ENCODE results near the gene SLC36A1. TPM values are rescaled to one million over a fixed set of nuclear protein-coding genes. Genes with fewer than 3 reads are reported as not detected.

Gene SLC36A1
- polyA plus RNA-seq, 1 of the 3 experiments (the other 2 are of a cell fraction): 4.1 TPM

- WGBS (ENCODE audit: low lambda C conversion rate): 23% methylated on average over 4 of the region's 4 CpGs
- H3F3A ChIP-seq (replicated peaks; ENCODE audit: insufficient read depth): no peaks in the 10 kb centered on the region
- H3K79me2 ChIP-seq (ENCODE audit: insufficient read depth): no peaks in the 10 kb centered on the region
- H2AFZ ChIP-seq (ENCODE audit: low read depth): no peak overlapping the region
- no peaks in the 10 kb centered on the region for H3K36me3 ChIP-seq (replicated peaks in 1 of 2; ENCODE audit: control insufficient read depth in 1 of 2, insufficient read depth in 2 of 2, low read length in 1 of 2)
- H3K9ac ChIP-seq: no peak overlapping the region
- no peaks in the 10 kb centered on the region for H3K4me1 ChIP-seq (ENCODE audit: control insufficient read depth in 1 of 2, insufficient read depth in 2 of 2, low read depth in 1 of 2, low read length in 1 of 2)
- no peak for TF ChIP-seq CTCF (IDR thresholded peaks at IDR 0.05)
- TF ChIP-seq, protein P1, sequence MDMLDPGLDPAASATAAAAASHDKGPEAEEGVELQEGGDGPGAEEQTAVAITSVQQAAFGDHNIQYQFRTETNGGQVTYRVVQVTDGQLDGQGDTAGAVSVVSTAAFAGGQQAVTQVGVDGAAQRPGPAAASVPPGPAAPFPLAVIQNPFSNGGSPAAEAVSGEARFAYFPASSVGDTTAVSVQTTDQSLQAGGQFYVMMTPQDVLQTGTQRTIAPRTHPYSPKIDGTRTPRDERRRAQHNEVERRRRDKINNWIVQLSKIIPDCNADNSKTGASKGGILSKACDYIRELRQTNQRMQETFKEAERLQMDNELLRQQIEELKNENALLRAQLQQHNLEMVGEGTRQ (IDR thresholded peaks at IDR 0.05; ENCODE audit: borderline replicate concordance, low read depth, low read length): no peak
- TF ChIP-seq FOXM1 (IDR thresholded peaks at IDR 0.05; ENCODE audit: low read depth): no peak
- TF ChIP-seq USF1 (IDR thresholded peaks at IDR 0.05; ENCODE audit: borderline replicate concordance, low read depth): no peak
- no peak for TF ChIP-seq RXRA (IDR thresholded peaks at IDR 0.05; ENCODE audit: borderline replicate concordance, low read depth)
- TF ChIP-seq NFIC (IDR thresholded peaks at IDR 0.05; ENCODE audit: borderline replicate concordance): no peak
- TF ChIP-seq RFX5 (IDR thresholded peaks at IDR 0.05; ENCODE audit: low read length): no peak
- TF ChIP-seq TCF12 (IDR thresholded peaks at IDR 0.05): no peak
- TF ChIP-seq, protein P2, sequence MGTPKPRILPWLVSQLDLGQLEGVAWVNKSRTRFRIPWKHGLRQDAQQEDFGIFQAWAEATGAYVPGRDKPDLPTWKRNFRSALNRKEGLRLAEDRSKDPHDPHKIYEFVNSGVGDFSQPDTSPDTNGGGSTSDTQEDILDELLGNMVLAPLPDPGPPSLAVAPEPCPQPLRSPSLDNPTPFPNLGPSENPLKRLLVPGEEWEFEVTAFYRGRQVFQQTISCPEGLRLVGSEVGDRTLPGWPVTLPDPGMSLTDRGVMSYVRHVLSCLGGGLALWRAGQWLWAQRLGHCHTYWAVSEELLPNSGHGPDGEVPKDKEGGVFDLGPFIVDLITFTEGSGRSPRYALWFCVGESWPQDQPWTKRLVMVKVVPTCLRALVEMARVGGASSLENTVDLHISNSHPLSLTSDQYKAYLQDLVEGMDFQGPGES (IDR thresholded peaks at IDR 0.05; ENCODE audit: low read depth, low read length): no peak
- TF ChIP-seq, protein P3, sequence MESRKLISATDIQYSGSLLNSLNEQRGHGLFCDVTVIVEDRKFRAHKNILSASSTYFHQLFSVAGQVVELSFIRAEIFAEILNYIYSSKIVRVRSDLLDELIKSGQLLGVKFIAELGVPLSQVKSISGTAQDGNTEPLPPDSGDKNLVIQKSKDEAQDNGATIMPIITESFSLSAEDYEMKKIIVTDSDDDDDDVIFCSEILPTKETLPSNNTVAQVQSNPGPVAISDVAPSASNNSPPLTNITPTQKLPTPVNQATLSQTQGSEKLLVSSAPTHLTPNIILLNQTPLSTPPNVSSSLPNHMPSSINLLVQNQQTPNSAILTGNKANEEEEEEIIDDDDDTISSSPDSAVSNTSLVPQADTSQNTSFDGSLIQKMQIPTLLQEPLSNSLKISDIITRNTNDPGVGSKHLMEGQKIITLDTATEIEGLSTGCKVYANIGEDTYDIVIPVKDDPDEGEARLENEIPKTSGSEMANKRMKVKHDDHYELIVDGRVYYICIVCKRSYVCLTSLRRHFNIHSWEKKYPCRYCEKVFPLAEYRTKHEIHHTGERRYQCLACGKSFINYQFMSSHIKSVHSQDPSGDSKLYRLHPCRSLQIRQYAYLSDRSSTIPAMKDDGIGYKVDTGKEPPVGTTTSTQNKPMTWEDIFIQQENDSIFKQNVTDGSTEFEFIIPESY (IDR thresholded peaks at IDR 0.05; ENCODE audit: borderline replicate concordance, low read depth): no peak
- TF ChIP-seq, protein P4, sequence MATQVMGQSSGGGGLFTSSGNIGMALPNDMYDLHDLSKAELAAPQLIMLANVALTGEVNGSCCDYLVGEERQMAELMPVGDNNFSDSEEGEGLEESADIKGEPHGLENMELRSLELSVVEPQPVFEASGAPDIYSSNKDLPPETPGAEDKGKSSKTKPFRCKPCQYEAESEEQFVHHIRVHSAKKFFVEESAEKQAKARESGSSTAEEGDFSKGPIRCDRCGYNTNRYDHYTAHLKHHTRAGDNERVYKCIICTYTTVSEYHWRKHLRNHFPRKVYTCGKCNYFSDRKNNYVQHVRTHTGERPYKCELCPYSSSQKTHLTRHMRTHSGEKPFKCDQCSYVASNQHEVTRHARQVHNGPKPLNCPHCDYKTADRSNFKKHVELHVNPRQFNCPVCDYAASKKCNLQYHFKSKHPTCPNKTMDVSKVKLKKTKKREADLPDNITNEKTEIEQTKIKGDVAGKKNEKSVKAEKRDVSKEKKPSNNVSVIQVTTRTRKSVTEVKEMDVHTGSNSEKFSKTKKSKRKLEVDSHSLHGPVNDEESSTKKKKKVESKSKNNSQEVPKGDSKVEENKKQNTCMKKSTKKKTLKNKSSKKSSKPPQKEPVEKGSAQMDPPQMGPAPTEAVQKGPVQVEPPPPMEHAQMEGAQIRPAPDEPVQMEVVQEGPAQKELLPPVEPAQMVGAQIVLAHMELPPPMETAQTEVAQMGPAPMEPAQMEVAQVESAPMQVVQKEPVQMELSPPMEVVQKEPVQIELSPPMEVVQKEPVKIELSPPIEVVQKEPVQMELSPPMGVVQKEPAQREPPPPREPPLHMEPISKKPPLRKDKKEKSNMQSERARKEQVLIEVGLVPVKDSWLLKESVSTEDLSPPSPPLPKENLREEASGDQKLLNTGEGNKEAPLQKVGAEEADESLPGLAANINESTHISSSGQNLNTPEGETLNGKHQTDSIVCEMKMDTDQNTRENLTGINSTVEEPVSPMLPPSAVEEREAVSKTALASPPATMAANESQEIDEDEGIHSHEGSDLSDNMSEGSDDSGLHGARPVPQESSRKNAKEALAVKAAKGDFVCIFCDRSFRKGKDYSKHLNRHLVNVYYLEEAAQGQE (IDR thresholded peaks at IDR 0.05; ENCODE audit: low read depth, low read length): no peak
- no peak for TF ChIP-seq FOXJ3 (CRISPR knock-in tag; IDR thresholded peaks at IDR 0.05)
- H3K4me3 ChIP-seq (ENCODE audit: low read depth in 2 of 2, low read length in 1 of 2): no peak overlapping the region
- CTCF ChIA-PET: interaction anchor here (1.5 kb wide), 1 partner anchor 8 kb away, joined by 4 read pairs; no protein-coding TSS in a partner anchor
- POLR2A ChIA-PET: no interaction called here
- H3K4me2 ChIP-seq: no peak overlapping the region
- H3K27ac ChIP-seq (ENCODE audit: low read depth in 2 of 2, low read length in 1 of 2): no peak overlapping the region
- no peaks in the 10 kb centered on the region for H3K9me3 ChIP-seq
- H3K27me3 ChIP-seq (ENCODE audit: insufficient read depth): no peaks in the 10 kb centered on the region; the same call in 1 of the 2 replicates
- DNase-seq: no peak
- H3K9me2 ChIP-seq: no peaks in the 10 kb centered on the region
- H4K20me1 ChIP-seq (ENCODE audit: insufficient read depth): no peaks in the 10 kb centered on the region
Observed at GRCh38 chr5:151408591-151409230, 38.7 kb upstream of the SLC36A1 start.
